Measurements from ENCODE around the gene SPTBN4. TPM values are rescaled to one million over a fixed set of nuclear protein-coding genes. Genes with fewer than 3 reads are reported as not detected.

Gene SPTBN4
- polyA plus RNA-seq, 1 donor from 2014 or later = not detected

GRCh38 chr19:40578442-40578908 is 111.7 kb downstream of the SPTBN4 start:
- Mint-ChIP-seq H3K36me3 (peaks cover 4% of the 10 kb centered on the region), H3K27me3 (no peaks in the 10 kb centered on the region), H3K9me3 (no peaks in the 10 kb centered on the region), H3K4me1 (peaks cover 14 to 30% (median 15%) of the 10 kb centered on the region in 3 donors), H3K4me3 (peak overlapping the region; percentile 16 to 100 (median 97)), H3K27ac (peak overlapping the region in 2 of 3 donors; percentile 24 to 25)

- Mint-ChIP-seq H3K4me1 (peaks cover 14 to 40% (median 24%) of the 10 kb centered on the region in 3 donors), H3K9me3 (no peaks in the 10 kb centered on the region), H3K4me3 (peak overlapping the region in 2 of 4 donors; percentile 17 to 38), H3K27ac (no peak overlapping the region), H3K27me3 (no peaks in the 10 kb centered on the region), H3K36me3 (peaks cover 4% of the 10 kb centered on the region)
Measured at GRCh38 chr19:40580619-40581018, 113.8 kb downstream of the SPTBN4 start.

- H3K4me3 Mint-ChIP-seq = no peak overlapping the region
- peaks cover 12 to 36% (median 27%) of the 10 kb centered on the region in 3 donors for H3K4me1 Mint-ChIP-seq
- H3K36me3 Mint-ChIP-seq = peaks cover 4% of the 10 kb centered on the region
- H3K27ac Mint-ChIP-seq = no peak overlapping the region
- no peaks in the 10 kb centered on the region for H3K27me3 Mint-ChIP-seq
- H3K9me3 Mint-ChIP-seq = no peaks in the 10 kb centered on the region
Measured at GRCh38 chr19:40581531-40581930, 114.7 kb downstream of the SPTBN4 start.

- Mint-ChIP-seq H3K27ac (peak overlapping the region in 2 of 3 donors; percentile 54 to 71), H3K4me1 (peaks cover 9 to 32% (median 26%) of the 10 kb centered on the region in 3 donors), H3K9me3 (no peaks in the 10 kb centered on the region), H3K4me3 (peak overlapping the region in 1 of 4 donors; percentile 50), H3K36me3 (peaks cover 7% of the 10 kb centered on the region), H3K27me3 (no peaks in the 10 kb centered on the region)
Measured at GRCh38 chr19:40582467-40582866, 115.7 kb downstream of the SPTBN4 start.

- peaks cover 9 to 23% (median 21%) of the 10 kb centered on the region in 3 donors for H3K4me1 Mint-ChIP-seq
- H3K9me3 Mint-ChIP-seq = no peaks in the 10 kb centered on the region
- H3K27ac Mint-ChIP-seq = no peak overlapping the region
- H3K27me3 Mint-ChIP-seq = no peaks in the 10 kb centered on the region
- H3K36me3 Mint-ChIP-seq = peaks cover 12% of the 10 kb centered on the region
- no peak overlapping the region for H3K4me3 Mint-ChIP-seq
Measured at GRCh38 chr19:40583283-40583682, 116.5 kb downstream of the SPTBN4 start.

GRCh38 chr19:40584007-40584406 is 117.2 kb downstream of the SPTBN4 start:
- no peaks in the 10 kb centered on the region for H3K9me3 Mint-ChIP-seq

GRCh38 chr19:40585241-40585981 is 118.6 kb downstream of the SPTBN4 start:
- no peaks in the 10 kb centered on the region for H3K27me3 Mint-ChIP-seq
- H3K4me1 Mint-ChIP-seq = peaks cover 4 to 17% (median 14%) of the 10 kb centered on the region in 3 donors
- no peak overlapping the region for H3K4me3 Mint-ChIP-seq
- no peaks in the 10 kb centered on the region for H3K9me3 Mint-ChIP-seq
- peaks cover 12% of the 10 kb centered on the region for H3K36me3 Mint-ChIP-seq
- H3K27ac Mint-ChIP-seq = peak overlapping the region in 1 of 3 donors; percentile 81

More at GRCh38 chr19:40584007-40584406, 117.2 kb downstream of the SPTBN4 start:
- no peaks in the 10 kb centered on the region for H3K27me3 Mint-ChIP-seq
- H3K27ac Mint-ChIP-seq = peak overlapping the region in 1 of 3 donors; percentile 82
- H3K4me3 Mint-ChIP-seq = peak overlapping the region in 2 of 4 donors; percentile 16 to 43
- peaks cover 9 to 19% (median 17%) of the 10 kb centered on the region in 3 donors for H3K4me1 Mint-ChIP-seq
- H3K36me3 Mint-ChIP-seq = peaks cover 12% of the 10 kb centered on the region

GRCh38 chr19:40585982-40586422 is 119.2 kb downstream of the SPTBN4 start:
- Mint-ChIP-seq H3K36me3 (peaks cover 12% of the 10 kb centered on the region), H3K27me3 (no peaks in the 10 kb centered on the region), H3K4me1 (peaks cover 2 to 15% (median 14%) of the 10 kb centered on the region in 3 donors), H3K27ac (peak overlapping the region in 1 of 3 donors; percentile 81), H3K4me3 (peak overlapping the region in 1 of 4 donors; percentile 15), H3K9me3 (no peaks in the 10 kb centered on the region)

GRCh38 chr19:40586611-40587010 is 119.8 kb downstream of the SPTBN4 start:
- Mint-ChIP-seq H3K27ac (peak overlapping the region in 1 of 3 donors; percentile 91), H3K4me1 (peaks cover 0 to 14% (median 14%) of the 10 kb centered on the region in 3 donors), H3K36me3 (peaks cover 12% of the 10 kb centered on the region), H3K9me3 (no peaks in the 10 kb centered on the region), H3K4me3 (no peak overlapping the region), H3K27me3 (no peaks in the 10 kb centered on the region)

GRCh38 chr19:40588110-40588854 is 121.5 kb downstream of the SPTBN4 start:
- peak overlapping the region in 2 of 3 donors; percentile 59 to 80 for H3K27ac Mint-ChIP-seq
- no peaks in the 10 kb centered on the region for H3K27me3 Mint-ChIP-seq
- no peaks in the 10 kb centered on the region for H3K9me3 Mint-ChIP-seq
- peaks cover 9% of the 10 kb centered on the region for H3K36me3 Mint-ChIP-seq
- H3K4me3 Mint-ChIP-seq = no peak overlapping the region
- peaks cover 0 to 14% (median 11%) of the 10 kb centered on the region in 3 donors for H3K4me1 Mint-ChIP-seq

GRCh38 chr19:40588926-40589569 is 122.2 kb downstream of the SPTBN4 start:
- Mint-ChIP-seq H3K9me3 (no peaks in the 10 kb centered on the region), H3K36me3 (peaks cover 9% of the 10 kb centered on the region), H3K27me3 (no peaks in the 10 kb centered on the region), H3K4me3 (no peak overlapping the region), H3K27ac (no peak overlapping the region), H3K4me1 (peaks cover 0 to 12% (median 8%) of the 10 kb centered on the region in 3 donors)

- Mint-ChIP-seq H3K4me3 (no peak overlapping the region), H3K27ac (no peak overlapping the region), H3K27me3 (peaks cover 2% of the 10 kb centered on the region), H3K9me3 (peaks cover 0 to 1% (median 0%) of the 10 kb centered on the region in 3 donors), H3K36me3 (peaks cover 9% of the 10 kb centered on the region), H3K4me1 (peaks cover 0 to 6% (median 1%) of the 10 kb centered on the region in 3 donors)
Measured at GRCh38 chr19:40589591-40590429, 123.0 kb downstream of the SPTBN4 start.

GRCh38 chr19:40590464-40591265 is 123.9 kb downstream of the SPTBN4 start:
- H3K27me3 Mint-ChIP-seq = peaks cover 2% of the 10 kb centered on the region
- peaks cover 0 to 1% (median 0%) of the 10 kb centered on the region in 3 donors for H3K9me3 Mint-ChIP-seq
- H3K4me1 Mint-ChIP-seq = peaks cover 0 to 6% (median 1%) of the 10 kb centered on the region in 3 donors
- no peak overlapping the region for H3K27ac Mint-ChIP-seq
- H3K36me3 Mint-ChIP-seq = peaks cover 9% of the 10 kb centered on the region
- H3K4me3 Mint-ChIP-seq = no peak overlapping the region

Measured in IgD-negative memory B cell (primary cell).